GM19395 (cell line): ENCODE data around the gene E2F8.

Source experiments
- ATAC-seq: cut with Tn5 transposase; IDR thresholded peaks from one replicate; pipeline ENCODE4 v1.9.1; 2021; ENCODE audit warnings: mild to moderate bottlenecking, moderate library complexity; ENCODE audit not compliant: unreplicated experiment

Gene E2F8

DNA sequence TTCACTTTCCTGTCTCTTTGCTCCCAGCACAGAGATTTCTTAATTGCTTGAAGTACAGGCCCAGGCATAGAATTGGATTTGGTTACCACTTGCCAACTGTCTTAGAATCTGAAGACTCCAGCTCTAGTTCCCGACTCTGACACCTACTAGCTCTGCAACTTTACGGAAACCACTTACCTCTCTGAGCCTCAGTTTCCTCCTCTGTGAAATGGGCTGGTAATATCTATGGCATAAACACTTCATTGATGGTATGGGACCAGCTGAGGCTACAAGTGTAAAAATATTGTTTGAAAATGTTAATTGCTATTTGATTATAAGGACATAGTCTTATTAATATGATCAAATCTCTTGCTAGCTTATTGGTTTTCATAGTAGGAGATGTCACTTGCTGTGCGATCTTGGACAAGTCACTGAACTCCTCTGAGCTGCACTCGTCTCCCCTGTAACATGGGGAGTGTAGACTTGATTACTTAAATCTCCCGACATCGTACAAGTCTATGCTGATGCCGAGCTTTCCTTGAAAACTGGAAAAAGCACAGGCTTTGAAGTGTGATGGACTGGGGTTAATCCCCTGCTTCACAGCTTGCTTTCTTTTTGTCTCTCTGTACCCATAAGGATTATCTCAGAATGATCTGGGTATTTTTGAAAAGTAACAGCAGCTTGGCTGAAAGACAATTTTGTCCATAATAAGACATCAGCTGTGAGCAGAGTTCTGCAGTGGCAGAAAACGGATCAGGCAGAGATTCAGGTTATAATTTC, 11.8 kb upstream of the E2F8 start:
- ATAC-seq = no peak

DNA sequence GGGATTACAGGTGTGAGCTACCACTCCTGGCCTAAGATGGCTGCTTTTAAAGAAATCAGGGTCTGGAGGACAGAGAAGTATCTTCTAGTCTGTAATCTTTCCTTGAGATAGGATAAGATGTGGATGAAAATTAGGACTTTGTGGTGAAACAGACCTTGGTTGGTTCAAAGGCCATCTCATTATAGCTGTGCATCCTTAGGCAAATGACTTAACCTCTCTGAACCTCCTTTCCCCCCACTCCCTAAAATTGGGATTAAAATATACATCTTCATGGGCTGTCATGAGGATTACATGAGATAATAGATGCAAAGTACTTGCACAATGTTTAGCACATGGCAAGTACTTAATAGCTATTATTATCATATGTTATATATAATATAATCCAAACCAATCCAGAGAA, 10.8 kb upstream of the E2F8 start:
- no peak for ATAC-seq

- ATAC-seq = no peak
Observed at GRCh38 chr11:19246816-19247215, 6.1 kb upstream of the E2F8 start.

DNA sequence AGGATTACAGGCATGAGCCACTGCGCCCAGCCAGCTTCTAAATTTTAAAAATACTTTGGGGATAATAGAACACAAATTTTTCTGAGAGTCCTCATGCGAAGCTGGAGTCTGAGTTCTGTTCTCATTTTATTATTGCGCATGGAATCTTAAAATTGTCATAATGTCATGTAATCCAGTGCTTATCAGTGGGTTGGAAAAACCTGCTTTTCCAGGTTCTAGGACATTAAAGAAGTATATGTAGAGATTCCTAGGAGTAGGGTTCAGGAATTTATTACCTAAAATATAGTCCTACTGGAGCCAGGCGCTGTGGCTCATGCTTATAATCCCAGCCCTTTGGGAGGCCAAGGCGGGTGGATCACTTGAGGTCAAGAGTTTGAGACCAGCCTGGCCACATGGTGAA, 4.6 kb upstream of the E2F8 start:
- ATAC-seq = no peak

- no peak for ATAC-seq
Observed at GRCh38 chr11:19244621-19245020, 3.9 kb upstream of the E2F8 start.

- ATAC-seq = no peak
Observed at GRCh38 chr11:19244084-19244483, 3.3 kb upstream of the E2F8 start.

DNA sequence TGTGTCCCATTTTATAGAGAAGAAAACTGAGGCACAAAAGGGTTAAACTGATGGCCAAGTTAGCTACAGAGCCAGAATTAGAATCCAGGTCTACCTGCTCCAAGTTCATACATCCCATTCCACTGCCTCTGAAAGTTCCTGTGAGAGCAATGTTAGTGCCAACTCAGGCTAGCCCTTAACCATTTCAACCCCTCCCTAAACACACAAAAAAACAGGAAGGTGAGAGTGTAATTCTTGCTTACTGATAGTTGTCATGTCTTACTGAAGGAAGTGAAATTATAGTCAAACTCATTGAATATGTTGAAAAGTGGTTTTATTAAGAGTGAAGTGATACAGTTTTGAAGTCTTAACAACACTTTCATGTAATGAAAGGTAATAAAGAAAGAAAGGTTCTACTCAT, 2.9 kb upstream of the E2F8 start:
- ATAC-seq = no peak

GRCh38 chr11:19243143-19243542, 2.4 kb upstream of the E2F8 start:
- no peak for ATAC-seq

DNA sequence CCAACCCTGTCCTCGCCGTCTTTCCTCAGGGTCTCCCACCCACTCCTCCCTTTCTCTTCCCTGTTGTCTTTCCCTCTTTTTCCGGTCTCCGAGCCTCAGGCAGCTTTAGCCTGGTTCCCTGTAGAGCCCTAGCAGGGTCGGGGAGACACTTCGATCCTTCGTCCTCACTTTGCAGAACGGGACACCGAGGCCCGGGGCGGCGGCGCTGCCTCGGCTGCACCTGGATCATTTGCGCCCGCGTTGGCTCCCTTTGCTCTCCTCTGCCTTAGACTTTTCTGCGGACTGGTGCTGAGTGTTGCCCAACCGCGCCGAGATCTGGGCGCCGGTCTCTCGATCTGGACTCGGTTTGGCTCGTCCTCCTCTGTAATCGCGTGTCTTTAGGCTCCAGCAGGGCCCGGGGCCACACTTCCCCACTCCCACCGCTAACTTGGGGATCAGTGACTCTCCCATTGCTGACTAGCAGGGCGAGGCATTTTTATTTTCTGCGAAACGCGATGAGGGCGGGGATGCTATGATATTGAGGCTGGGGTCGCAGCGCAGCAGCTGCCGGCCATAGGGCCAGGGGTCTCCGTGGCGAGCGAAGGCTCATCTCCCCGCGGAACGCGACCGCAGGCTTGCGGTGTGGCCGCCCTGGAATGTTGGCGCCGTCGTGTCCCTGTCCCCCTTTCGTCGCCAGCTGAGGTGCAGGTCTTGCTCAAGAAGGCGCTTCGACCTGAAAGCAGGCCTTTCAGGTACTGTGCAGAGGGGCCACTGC, 1.6 kb upstream of the E2F8 start:
- no peak for ATAC-seq

DNA sequence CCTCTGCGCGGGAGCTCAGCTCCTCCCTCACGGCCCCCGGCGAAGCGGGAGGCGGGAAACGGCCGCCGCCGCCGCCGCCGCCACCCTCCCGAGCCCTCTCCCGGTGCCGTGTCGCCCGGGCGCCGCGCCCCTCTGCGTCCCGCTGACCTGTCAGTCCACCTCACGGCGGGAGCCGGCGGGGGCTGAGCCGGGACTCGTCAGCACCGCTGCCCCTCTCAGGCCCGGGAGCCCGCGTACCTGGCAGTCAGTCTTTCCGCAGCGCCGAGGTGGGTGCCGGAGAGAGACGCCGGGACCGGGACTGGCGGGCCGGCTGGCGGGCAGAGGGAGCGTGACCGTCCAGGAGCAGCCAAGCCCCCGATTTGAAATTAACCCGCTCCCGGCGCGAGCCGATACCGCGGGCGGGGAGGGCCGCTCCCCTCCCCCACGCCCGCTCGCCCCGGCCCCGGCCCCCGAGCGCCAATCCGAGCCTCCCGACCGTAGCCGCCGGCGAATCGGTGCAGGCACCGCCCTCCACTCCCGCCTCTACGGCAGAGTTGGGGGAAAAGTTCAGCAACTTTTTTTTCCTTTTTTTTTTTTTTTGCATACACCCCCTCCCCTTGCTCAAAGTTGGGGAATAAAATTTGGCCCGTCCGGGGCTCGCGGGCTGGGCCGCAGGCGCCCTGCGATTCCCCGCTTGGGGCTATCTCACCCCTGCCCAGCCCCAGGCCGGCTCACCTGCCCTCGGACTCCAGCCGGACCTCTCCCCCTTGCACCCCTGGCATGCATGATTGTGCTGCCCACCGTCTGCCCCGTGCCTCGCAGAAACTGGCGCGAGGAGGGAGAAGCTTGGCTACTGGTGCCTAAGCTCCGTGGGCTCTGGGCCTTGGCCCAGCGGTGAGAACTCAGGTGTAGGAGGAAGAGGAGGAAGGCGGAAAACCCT, 774 bp upstream of the E2F8 start:
- peak; percentile 39 for ATAC-seq

DNA sequence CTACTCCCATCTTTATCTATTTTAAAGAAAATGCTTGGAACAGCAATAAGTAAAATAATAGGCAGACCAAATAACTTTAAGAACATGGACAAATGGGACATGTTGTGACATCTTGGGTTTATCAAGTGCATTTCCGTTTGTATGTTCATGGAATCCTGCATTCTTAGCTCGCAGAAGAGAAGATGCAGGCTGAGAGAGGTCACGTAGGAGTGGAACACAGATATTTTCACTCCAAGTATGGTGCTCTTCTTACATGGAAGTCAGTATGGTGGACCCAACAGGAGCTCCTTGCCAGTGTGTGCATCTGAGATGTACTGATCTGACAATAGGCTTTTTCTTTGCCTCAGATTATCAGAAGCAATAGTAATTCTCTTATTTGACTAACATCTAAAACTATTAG, 1.7 kb downstream of the E2F8 start:
- no peak for ATAC-seq

- no peak for ATAC-seq
Observed at GRCh38 chr11:19237813-19238212, 2.9 kb downstream of the E2F8 start.

- no peak for ATAC-seq
Observed at GRCh38 chr11:19237381-19237780, 3.4 kb downstream of the E2F8 start.

- no peak for ATAC-seq
Observed at GRCh38 chr11:19234231-19234817, 6.4 kb downstream of the E2F8 start.

DNA sequence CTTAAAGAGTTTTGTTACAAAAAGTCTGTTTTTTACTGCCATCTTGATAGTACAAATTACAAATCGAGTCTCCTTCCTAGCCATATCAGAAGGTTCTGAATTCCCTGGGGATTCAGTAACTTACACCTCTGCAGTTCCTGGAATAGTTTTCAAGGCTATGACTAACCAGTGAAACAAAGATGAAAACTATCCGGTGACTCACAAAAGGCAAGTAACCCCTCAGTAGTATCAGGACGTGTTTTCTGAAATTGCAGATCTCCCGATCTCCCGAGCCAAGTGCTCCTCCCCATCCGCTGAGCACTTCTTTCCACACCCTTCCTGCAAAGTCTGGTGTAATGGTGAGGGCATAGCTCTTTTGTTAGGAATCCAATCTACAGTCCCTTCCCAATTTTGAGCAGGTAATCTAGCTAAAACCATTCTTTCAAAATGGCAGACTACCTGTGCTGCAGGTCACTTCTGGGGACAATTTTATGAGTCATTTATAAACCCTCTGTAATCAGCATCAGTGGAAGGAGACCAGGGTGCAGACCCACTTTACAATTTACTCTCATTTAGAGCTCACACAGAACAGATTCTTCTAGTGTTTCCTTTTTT, 7.7 kb downstream of the E2F8 start:
- no peak for ATAC-seq

- no peak for ATAC-seq
Observed at GRCh38 chr11:19229671-19230070, 11.1 kb downstream of the E2F8 start.

DNA sequence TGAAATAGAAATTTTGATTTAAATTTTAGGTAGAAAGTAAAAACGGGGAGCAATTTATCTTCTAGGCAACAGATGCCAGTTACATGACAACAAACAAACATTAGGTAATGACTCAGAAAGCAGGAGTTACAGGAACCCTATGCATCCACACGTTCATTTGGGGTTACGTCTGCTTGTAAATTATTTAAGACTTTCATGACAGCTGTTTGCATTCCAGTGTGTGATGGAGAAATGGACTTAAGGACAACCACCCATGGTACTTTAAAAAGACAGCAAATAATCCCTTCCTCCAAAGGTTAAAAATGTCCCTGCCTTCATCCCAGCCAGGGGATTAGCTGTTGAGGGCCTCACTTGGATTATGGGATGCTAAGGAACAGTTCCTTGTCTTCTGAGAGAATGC, 11.8 kb downstream of the E2F8 start:
- ATAC-seq = no peak

- ATAC-seq = no peak
Observed at GRCh38 chr11:19226378-19227195, 14.2 kb downstream of the E2F8 start.

DNA sequence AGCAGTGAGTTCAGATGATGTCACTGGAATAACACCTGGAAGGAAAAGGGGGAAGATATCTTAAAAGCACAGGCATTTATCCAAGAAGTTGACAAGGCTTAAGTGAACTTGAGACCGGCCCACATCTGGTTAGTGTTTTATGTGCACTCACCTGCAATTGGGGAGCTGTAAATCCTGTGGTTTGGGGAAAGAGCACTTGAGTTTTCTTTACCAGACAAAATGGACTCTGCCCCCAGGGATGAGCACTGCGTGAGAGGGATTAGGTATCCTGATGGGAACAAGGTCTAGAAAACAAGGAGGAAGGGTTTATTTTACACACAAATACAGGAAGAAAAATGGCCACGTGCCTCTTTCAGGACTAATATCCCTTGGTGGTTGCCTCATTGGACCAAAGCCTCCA, 15.2 kb downstream of the E2F8 start:
- ATAC-seq = no peak

- no peak for ATAC-seq
Observed at GRCh38 chr11:19225123-19225522, 15.6 kb downstream of the E2F8 start.
